ENCODE results near the gene SASH1. TPM values are rescaled to one million over a fixed set of nuclear protein-coding genes. Genes with fewer than 3 reads are reported as not detected.

The SASH1 gene
- total and polyA plus RNA-seq, 2 of the 8 experiments (the other 6 are each of a cell fraction or from before 2014, with no cell fraction given) = 6.0 to 20.2 TPM

DNA sequence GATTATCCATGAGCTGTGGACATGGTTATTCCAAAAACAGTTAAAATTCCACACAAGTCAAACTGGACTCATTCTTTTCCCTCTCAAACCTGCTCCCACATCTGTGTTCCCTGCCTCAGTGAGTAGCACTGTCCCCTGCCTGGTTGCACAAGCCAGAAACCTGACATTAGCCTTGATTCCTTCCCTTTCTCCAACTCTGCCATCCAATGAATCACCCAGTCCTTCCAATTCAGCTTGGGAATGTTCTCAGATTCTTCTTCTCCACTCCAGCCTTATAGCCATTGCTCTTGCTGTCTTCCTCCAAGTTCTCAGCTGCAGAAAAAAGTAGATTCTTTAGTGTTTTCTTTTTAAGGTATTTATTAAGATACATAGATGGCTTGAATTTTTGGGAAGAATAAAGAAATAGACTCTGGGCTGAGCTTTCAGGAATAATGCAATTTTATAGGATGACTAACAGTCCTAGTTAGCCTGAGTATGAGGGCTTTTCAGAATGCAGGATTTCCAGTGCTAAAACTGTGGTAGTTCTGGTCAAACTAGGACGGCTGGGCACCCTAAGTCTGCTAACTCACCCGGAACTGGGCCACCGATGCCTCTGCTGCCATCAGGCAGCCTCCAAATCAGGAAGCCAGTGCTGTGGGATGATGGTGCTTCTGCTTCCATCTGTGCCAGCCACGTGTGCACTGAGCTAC is 18.2 kb upstream of the SASH1 start:
- TF ChIP-seq EP300 (IDR thresholded peaks at IDR 0.05; ENCODE audit: borderline replicate concordance in 1 of 2, low read depth in 2 of 2, low read length in 2 of 2) (no peak), SIX5 (IDR thresholded peaks at IDR 0.05; ENCODE audit: low read depth, low read length) (no peak), ZNF274 (IDR thresholded peaks at IDR 0.05; ENCODE audit: borderline replicate concordance, extremely low read depth, low read length) (no peak)
- FAIRE-seq (no peak), DNase-seq (ENCODE audit: low read depth in 1 of 2, low spot score in 2 of 2) (no peak)
- no peaks in the 10 kb centered on the region for H3K4me1 ChIP-seq (replicated peaks in 1 of 4; ENCODE audit: control insufficient read depth in 3 of 4, insufficient read depth in 4 of 4, low read length in 3 of 4)
- no peak overlapping the region for H3K4ac ChIP-seq (replicated peaks; ENCODE audit: insufficient read length, low read depth, low read length)
- H3K23ac ChIP-seq (ENCODE audit: insufficient read length) = no peak overlapping the region
- H2BK12ac ChIP-seq (ENCODE audit: low read depth, low read length) = no peak overlapping the region
- H4K8ac ChIP-seq (ENCODE audit: extremely low read depth, insufficient read depth, low read length) = no peak overlapping the region
- H2AK5ac ChIP-seq (ENCODE audit: low read depth, low read length) = no peak overlapping the region
- H3K14ac ChIP-seq (ENCODE audit: insufficient read length) = no peak overlapping the region
- no peaks in the 10 kb centered on the region for H3K27me3 ChIP-seq (replicated peaks in 1 of 4; ENCODE audit: control insufficient read depth in 3 of 4, extremely low read depth in 1 of 4, insufficient read depth in 3 of 4, low read length in 3 of 4)
- no peak overlapping the region for H4K91ac ChIP-seq (replicated peaks; ENCODE audit: insufficient read length, low read length)
- H3K79me2 ChIP-seq (ENCODE audit: control insufficient read depth in 1 of 2, insufficient read depth in 2 of 2, low read length in 2 of 2) = no peaks in the 10 kb centered on the region
- no peak overlapping the region for H4K5ac ChIP-seq (ENCODE audit: insufficient read length, low read depth, low read length)
- WGBS, 2 experiments (ENCODE audit: extremely low coverage in 1 of 2, insufficient coverage in 1 of 2, insufficient read length in 1 of 2, insufficient replicate concordance in 2 of 2, low coverage in 1 of 2, low lambda C conversion rate in 2 of 2, missing lambda C conversion rate in 1 of 2) = 68% methylated on average over 4 of the region's 4 CpGs; no CpG with 5 or more reads in 1 of the 2 experiments
- no peak overlapping the region for H3K18ac ChIP-seq (ENCODE audit: extremely low read depth, low read length)
- no peak overlapping the region for H3K4me2 ChIP-seq (ENCODE audit: insufficient read depth in 1 of 2, low read depth in 2 of 2, low read length in 2 of 2)
- no peak overlapping the region for H2AFZ ChIP-seq (ENCODE audit: low read length)
- no peaks in the 10 kb centered on the region for H3K9me3 ChIP-seq (ENCODE audit: insufficient read depth in 2 of 2, low read depth in 1 of 2, low read length in 1 of 2)
- no peak overlapping the region for H2BK120ac ChIP-seq (replicated peaks; ENCODE audit: low read depth, low read length)
- ChIA-PET POLR2A (ENCODE audit: partially characterized antibody) (no interaction called here), CTCF (ENCODE audit: partially characterized antibody) (no interaction called here)
- peak overlapping the region; percentile 32; the same call in 1 of the 2 replicates for H2BK20ac ChIP-seq (ENCODE audit: low read length)
- no peak overlapping the region for H3K4me3 ChIP-seq (ENCODE audit: extremely low read depth in 1 of 4, insufficient read depth in 2 of 4, low read depth in 3 of 4, low read length in 4 of 4)
- no peak overlapping the region for H2BK5ac ChIP-seq (ENCODE audit: low read depth, low read length)
- H3K27ac ChIP-seq (ENCODE audit: low read depth, low read length) = no peak overlapping the region
- H3K9ac ChIP-seq (replicated peaks in 1 of 4; ENCODE audit: extremely low read depth in 1 of 4, low read depth in 3 of 4, low read length in 3 of 4) = no peak overlapping the region
- no peaks in the 10 kb centered on the region for H3K23me2 ChIP-seq (ENCODE audit: low read depth, low read length)
- no peak overlapping the region for H2BK15ac ChIP-seq (ENCODE audit: low read length)
- H3K79me1 ChIP-seq (ENCODE audit: low read depth, low read length) = no peaks in the 10 kb centered on the region
- H3K36me3 ChIP-seq (ENCODE audit: control insufficient read depth in 2 of 4, insufficient read depth in 4 of 4, low read length in 3 of 4) = no peaks in the 10 kb centered on the region
- no peaks in the 10 kb centered on the region for H4K20me1 ChIP-seq (replicated peaks in 1 of 2; ENCODE audit: control insufficient read depth in 1 of 2, insufficient read depth in 2 of 2, low read length in 2 of 2)
- H3K56ac ChIP-seq (replicated peaks; ENCODE audit: insufficient read length, low read depth, low read length) = no peak overlapping the region

All from H1 (cell line).